ENCODE measurements around the gene TYW3.
A peak's percentile ranks its signal among the peaks of the same experiment; 100 is the strongest.

DNA sequence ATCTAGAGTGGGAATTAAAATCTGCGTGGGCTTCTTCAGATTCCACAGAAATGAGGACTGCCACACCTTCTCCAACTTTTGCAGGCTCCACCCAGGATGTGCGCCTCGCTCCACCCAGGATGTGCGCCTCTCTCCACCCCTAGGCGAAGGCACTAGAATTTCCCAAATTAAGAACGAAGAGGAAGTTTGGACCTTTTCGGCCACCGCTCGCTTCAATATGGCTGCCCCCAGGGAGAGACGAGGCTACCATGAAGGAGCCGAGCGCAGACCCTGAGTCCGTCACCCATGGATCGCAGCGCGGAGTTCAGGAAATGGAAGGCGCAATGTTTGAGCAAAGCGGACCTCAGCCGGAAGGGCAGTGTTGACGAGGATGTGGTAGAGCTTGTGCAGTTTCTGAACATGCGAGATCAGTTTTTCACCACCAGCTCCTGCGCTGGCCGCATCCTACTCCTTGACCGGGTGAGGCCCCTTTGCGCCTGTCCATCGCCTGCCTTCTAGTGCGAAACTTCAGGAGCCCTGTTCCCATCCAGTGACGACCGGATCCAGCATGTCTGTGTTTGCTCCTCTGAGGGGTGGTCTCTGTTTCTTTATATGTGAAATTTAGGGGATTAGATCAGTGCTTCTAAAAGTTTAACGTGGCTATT lies at the start of gene TYW3, which contains the start of gene CRYZ:
- TF ChIP-seq POLR2AphosphoS5 (IDR thresholded peaks at IDR 0.05; ENCODE audit: low read depth, low read length), result peak; percentile 78
- peak; percentile 87 for TF ChIP-seq POLR2A (IDR thresholded peaks at IDR 0.05; ENCODE audit: low read depth, low read length)
- TF ChIP-seq SPI1 (IDR thresholded peaks at IDR 0.05; ENCODE audit: low read depth, low read length), result no peak
